IMR-90 (cell line): ENCODE results near the gene SLC35F3. TPM values are rescaled to one million over a fixed set of nuclear protein-coding genes. Genes with fewer than 3 reads are reported as not detected.

Experiments used
- ATAC-seq: fragments of 200-7000 bp; cut with Tn5 transposase; 2 replicates; pipeline ENCODE4 v1.9.1; 2020; ENCODE audit warnings: low read depth, mild to moderate bottlenecking, moderate library complexity
- BruUV-seq: library from RNA; stranded (reverse); fragments of 400-500 nt; replicated peaks from 2 replicates; lab custom pipeline; 2021; lab: Mats Ljungman, UMichigan
- CTCF ChIA-PET: fragments of 300-600 bp; formaldehyde crosslinking; extraction: SDS; loops from one replicate; lab custom pipeline; 2021; ENCODE audit warnings: antibody characterized with exemption; lab: Yijun Ruan, JAX
- POLR2A ChIA-PET: fragments of 300-600 bp; sonication (Branson Sonifier 250); formaldehyde crosslinking; loops from one replicate; lab custom pipeline; 2022; ENCODE audit warnings: antibody characterized with exemption; ENCODE audit not compliant: unreplicated experiment; lab: Charles Lee
- DNase-seq: peaks from one replicate; pipeline ENCODE4 v3.0.0; 2013
- H2AFZ ChIP-seq: replicated peaks from 2 replicates; pipeline ENCODE3; 2013; ENCODE audit warnings: low read length, mild to moderate bottlenecking; ENCODE audit not compliant: poor library complexity
- H2AK5ac ChIP-seq: 2 replicates; pipeline ENCODE4 v1.6.1; 2013; ENCODE audit warnings: low read depth, low read length, inconsistent platforms
- H2AK9ac ChIP-seq: replicated peaks from 2 replicates; pipeline ENCODE3; 2013; ENCODE audit warnings: mild to moderate bottlenecking, low read depth, low read length, moderate library complexity; ENCODE audit not compliant: poor library complexity
- H2BK120ac ChIP-seq: 2 replicates; pipeline ENCODE4 v1.6.1; 2013; ENCODE audit warnings: low read depth, low read length, inconsistent platforms
- H2BK15ac ChIP-seq: 3 replicates; pipeline ENCODE4 v1.6.1; 2013; ENCODE audit warnings: low read depth, low read length, inconsistent platforms
- H2BK20ac ChIP-seq: 2 replicates; pipeline ENCODE4 v1.6.1; 2013; ENCODE audit warnings: low read depth, mild to moderate bottlenecking, inconsistent platforms, low read length, moderate library complexity
- H2BK5ac ChIP-seq: 2 replicates; pipeline ENCODE4 v1.6.1; 2013; ENCODE audit warnings: mild to moderate bottlenecking, low read depth, low read length, inconsistent platforms; ENCODE audit not compliant: poor library complexity, severe bottlenecking
- H3K14ac ChIP-seq: replicated peaks from 2 replicates; pipeline ENCODE4 v1.6.1; 2013; ENCODE audit warnings: low read depth, low read length, inconsistent platforms
- H3K18ac ChIP-seq: 2 replicates; pipeline ENCODE4 v1.6.1; 2013; ENCODE audit warnings: low read depth, low read length, control low read depth
- H3K23ac ChIP-seq: 2 replicates; pipeline ENCODE4 v1.6.1; 2013; ENCODE audit warnings: low read depth, low read length, inconsistent platforms
- H3K27ac ChIP-seq: 2 replicates; pipeline ENCODE4 v1.5.1; 2013; ENCODE audit warnings: mild to moderate bottlenecking, control low read depth, low read length; ENCODE audit not compliant: insufficient read depth
- H3K27me3 ChIP-seq: 2 replicates; pipeline ENCODE4 v1.6.1; 2013; ENCODE audit warnings: low read length; ENCODE audit not compliant: control insufficient read depth, insufficient read depth
- H3K36me3 ChIP-seq: 2 replicates; pipeline ENCODE4 v1.6.1; 2013; ENCODE audit warnings: low read length, mixed read lengths; ENCODE audit not compliant: control insufficient read depth, insufficient read depth
- H3K4ac ChIP-seq: 2 replicates; pipeline ENCODE4 v1.6.1; 2013; ENCODE audit warnings: low read depth, low read length, inconsistent platforms
- H3K4me1 ChIP-seq: 2 replicates; pipeline ENCODE4 v1.6.1; 2013; ENCODE audit warnings: low read length, mixed read lengths; ENCODE audit not compliant: control insufficient read depth, insufficient read depth
- H3K4me2 ChIP-seq: 2 replicates; pipeline ENCODE4 v1.6.1; 2013; ENCODE audit warnings: low read depth, mild to moderate bottlenecking, control low read depth, low read length, moderate library complexity
- H3K4me3 ChIP-seq: 2 replicates; pipeline ENCODE4 v1.5.1; 2013; ENCODE audit warnings: low read depth, mild to moderate bottlenecking, control low read depth, low read length, moderate library complexity; ENCODE audit not compliant: insufficient read depth
- H3K56ac ChIP-seq: 2 replicates; pipeline ENCODE4 v1.6.1; 2013; ENCODE audit warnings: low read length, inconsistent platforms; ENCODE audit not compliant: insufficient read depth; ENCODE audit errors: extremely low read depth
- H3K79me1 ChIP-seq, 2 experiments: 2 replicates each; pipeline ENCODE4 v1.6.1; 2013; ENCODE audit warnings: low read length in 2 of 2, inconsistent platforms in 1 of 2, low read depth in 1 of 2
- H3K9ac ChIP-seq: 2 replicates; pipeline ENCODE4 v1.6.1; 2013; ENCODE audit warnings: low read depth, low read length, control low read depth
- H3K9me1 ChIP-seq: 2 replicates; pipeline ENCODE4 v1.6.1; 2013; ENCODE audit warnings: low read length, inconsistent platforms; ENCODE audit not compliant: insufficient read depth
- H3K9me3 ChIP-seq: 2 replicates; pipeline ENCODE4 v1.6.1; 2013; ENCODE audit warnings: low read length; ENCODE audit not compliant: control insufficient read depth, insufficient read depth
- H4K20me1 ChIP-seq: 2 replicates; pipeline ENCODE4 v1.6.1; 2013; ENCODE audit warnings: low read length, inconsistent platforms; ENCODE audit not compliant: insufficient read depth
- H4K5ac ChIP-seq: 2 replicates; pipeline ENCODE4 v1.6.1; 2013; ENCODE audit warnings: mild to moderate bottlenecking, low read depth, low read length, control low read depth
- H4K8ac ChIP-seq, 2 experiments: 2 replicates each; pipeline ENCODE4 v1.6.1; 2013; ENCODE audit warnings: low read depth in 2 of 2, low read length in 2 of 2, control low read depth in 1 of 2, inconsistent platforms in 1 of 2
- H4K91ac ChIP-seq: 2 replicates; pipeline ENCODE4 v1.6.1; 2013; ENCODE audit warnings: low read depth, low read length, inconsistent platforms; ENCODE audit not compliant: insufficient read depth
- BHLHE40 ChIP-seq: fragments of 150-350 bp; IDR thresholded peaks from 2 replicates; pipeline ENCODE4 v1.6.1; 2016; ENCODE audit warnings: mild to moderate bottlenecking, low read depth, low read length
- CEBPB ChIP-seq: IDR thresholded peaks from 2 replicates; pipeline ENCODE4 v1.6.1; 2012; ENCODE audit warnings: low read depth, low read length, improper control_type of control experiment
- CHD1 ChIP-seq: IDR thresholded peaks from 2 replicates; pipeline ENCODE4 v1.6.1; 2012; ENCODE audit warnings: low read depth, low read length, improper control_type of control experiment
- ELK1 ChIP-seq: fragments of 150-350 bp; IDR thresholded peaks from 2 replicates; pipeline ENCODE4 v1.6.1; 2016; ENCODE audit warnings: low read depth, mild to moderate bottlenecking, low read length, moderate library complexity, borderline replicate concordance
- FOS ChIP-seq: fragments of 150-350 bp; IDR thresholded peaks from 2 replicates; pipeline ENCODE4 v1.6.1; 2016; ENCODE audit warnings: low read depth, low read length
- MAFK ChIP-seq: IDR thresholded peaks from 2 replicates; pipeline ENCODE4 v1.6.1; 2012; ENCODE audit warnings: low read depth, low read length, improper control_type of control experiment
- MAZ ChIP-seq: IDR thresholded peaks from 2 replicates; pipeline ENCODE4 v1.6.1; 2012; ENCODE audit warnings: low read depth, mild to moderate bottlenecking, low read length, improper control_type of control experiment, moderate library complexity, borderline replicate concordance
- MXI1 ChIP-seq: IDR thresholded peaks from 2 replicates; pipeline ENCODE4 v1.6.1; 2012; ENCODE audit warnings: low read depth, mild to moderate bottlenecking, low read length, moderate library complexity, borderline replicate concordance
- NFE2L2 ChIP-seq: fragments of 150-350 bp; IDR thresholded peaks from 2 replicates; pipeline ENCODE4 v1.6.1; 2016; ENCODE audit warnings: low read depth, mild to moderate bottlenecking, low read length
- POLR2A ChIP-seq: IDR thresholded peaks from 2 replicates; pipeline ENCODE4 v1.6.1; 2012; ENCODE audit warnings: mild to moderate bottlenecking, low read depth, low read length
- RAD21 ChIP-seq: IDR thresholded peaks from 2 replicates; pipeline ENCODE4 v1.6.1; 2012; ENCODE audit warnings: low read length, improper control_type of control experiment
- RCOR1 ChIP-seq: IDR thresholded peaks from 2 replicates; pipeline ENCODE4 v1.6.1; 2012; ENCODE audit warnings: mild to moderate bottlenecking, low read length, improper control_type of control experiment; ENCODE audit not compliant: insufficient replicate concordance
- RFX5 ChIP-seq: IDR thresholded peaks from 2 replicates; pipeline ENCODE4 v1.8.0; 2012; ENCODE audit warnings: low read depth, mild to moderate bottlenecking, low read length, moderate library complexity
- SMC3 ChIP-seq: fragments of 150-350 bp; IDR thresholded peaks from 2 replicates; pipeline ENCODE4 v1.6.1; 2016; ENCODE audit warnings: low read depth, mild to moderate bottlenecking, antibody characterized with exemption, low read length, moderate library complexity
- WGBS, 2 experiments: methylation state at CpG; one replicate each; pipeline versions ENCODE4 v1.1.5 to v1.1.7; 2013; ENCODE audit warnings: missing lambda C conversion rate in 2 of 2; ENCODE audit not compliant: insufficient read length in 1 of 2; ENCODE audit errors: extremely low coverage in 2 of 2; 5-methylcytosine and 5-hydroxymethylcytosine counted together
- dilution Hi-C: fragments of 300-500 bp; cut with HindIII; formaldehyde crosslinking; loops from one replicate; pipeline ENCODE4 v1.14.3; 2018; ENCODE audit warnings: low sequenced_read_pairs; ENCODE audit not compliant: unreplicated experiment
- in situ Hi-C: fragments of 300-500 bp; cut with MboI; formaldehyde crosslinking; loops from 3 replicates; pipeline ENCODE4 v1.14.3; 2019; ENCODE audit warnings: low sequenced_read_pairs, inconsistent platforms, mixed read lengths
- intact Hi-C: fragments of 100-400 bp; cut with micrococcal nuclease; formaldehyde crosslinking; loops from 2 replicates; pipeline ENCODE4 v1.10.0; 2022
- polyA plus RNA-seq, 3 experiments: library from polyadenylated mRNA; depleted of rRNA; stranded (reverse); fragments of >200 nt; gene quantifications; 2 replicates each; pipeline ENCODE4 v1.2.3, GENCODE V29; 2012; ENCODE audit warnings: low replicate concordance in 1 of 3
- total RNA-seq: library from RNA; depleted of rRNA; stranded (reverse); fragments of >200 nt; gene quantifications from 2 replicates; pipeline ENCODE4 v1.2.3, GENCODE V29; 2012
- TF ChIP-seq, protein P1 (sequence below): conservative IDR thresholded peaks from 2 replicates; pipeline ENCODE4 v1.5.1; 2012; ENCODE audit warnings: mild to moderate bottlenecking, low read depth, low read length, improper control_type of control experiment
- TF ChIP-seq, protein P2 (sequence below): fragments of 150-350 bp; IDR thresholded peaks from 2 replicates; pipeline ENCODE4 v1.6.1; 2017; ENCODE audit warnings: mild to moderate bottlenecking, antibody characterized with exemption, low read length, low read depth

SLC35F3 gene
- total and polyA plus RNA-seq, 2 of the 4 experiments (the other 2 are of a cell fraction), result under 0.01 to 0.17 TPM

GRCh38 chr1:234069760-234070159 lies 165.3 kb downstream of the SLC35F3 start:
- Histone ChIP-seq H3K4me2 (no peak overlapping the region), H4K5ac (no peak overlapping the region), H3K27me3 (no peaks in the 10 kb centered on the region), H3K36me3 (no peaks in the 10 kb centered on the region), H3K56ac (no peak overlapping the region), H3K9me1 (peaks cover 3% of the 10 kb centered on the region; the same call in 1 of the 2 replicates), H3K4me1 (no peaks in the 10 kb centered on the region), H2BK5ac (no peak overlapping the region), H3K23ac (no peak overlapping the region), H4K8ac (no peak overlapping the region), H4K91ac (no peak overlapping the region), H2AK9ac (no peak overlapping the region), H3K18ac (no peak overlapping the region), H2BK15ac (no peak overlapping the region), H2AFZ (no peak overlapping the region), H4K20me1 (no peaks in the 10 kb centered on the region), H3K4ac (no peak overlapping the region), H2AK5ac (no peak overlapping the region), H3K14ac (no peak overlapping the region), H3K79me1 (no peaks in the 10 kb centered on the region), H2BK20ac (no peak overlapping the region), H3K4me3 (no peak overlapping the region), H2BK120ac (no peak overlapping the region), H3K9me3 (no peaks in the 10 kb centered on the region; the same call in 1 of the 2 replicates), H3K9ac (no peak overlapping the region), H3K27ac (no peak overlapping the region)
- no peak for DNase-seq
- POLR2A ChIA-PET, result no interaction called here
- in situ Hi-C loops, result loop anchor here (10.0 kb wide), 2 partner anchors 675 to 765 kb away; no protein-coding TSS in a partner anchor
- no TSS peak for BruUV-seq
- no CpG with 5 or more reads among the region's 3 CpGs for WGBS, 2 experiments
- CTCF ChIA-PET, result no interaction called here
- no peak for TF ChIP-seq NFE2L2
- no peak for TF ChIP-seq POLR2A
- no peak for TF ChIP-seq MAFK
- no peak for TF ChIP-seq ELK1
- TF ChIP-seq CEBPB, result no peak
- no peak for TF ChIP-seq BHLHE40
- TF ChIP-seq, protein P1, sequence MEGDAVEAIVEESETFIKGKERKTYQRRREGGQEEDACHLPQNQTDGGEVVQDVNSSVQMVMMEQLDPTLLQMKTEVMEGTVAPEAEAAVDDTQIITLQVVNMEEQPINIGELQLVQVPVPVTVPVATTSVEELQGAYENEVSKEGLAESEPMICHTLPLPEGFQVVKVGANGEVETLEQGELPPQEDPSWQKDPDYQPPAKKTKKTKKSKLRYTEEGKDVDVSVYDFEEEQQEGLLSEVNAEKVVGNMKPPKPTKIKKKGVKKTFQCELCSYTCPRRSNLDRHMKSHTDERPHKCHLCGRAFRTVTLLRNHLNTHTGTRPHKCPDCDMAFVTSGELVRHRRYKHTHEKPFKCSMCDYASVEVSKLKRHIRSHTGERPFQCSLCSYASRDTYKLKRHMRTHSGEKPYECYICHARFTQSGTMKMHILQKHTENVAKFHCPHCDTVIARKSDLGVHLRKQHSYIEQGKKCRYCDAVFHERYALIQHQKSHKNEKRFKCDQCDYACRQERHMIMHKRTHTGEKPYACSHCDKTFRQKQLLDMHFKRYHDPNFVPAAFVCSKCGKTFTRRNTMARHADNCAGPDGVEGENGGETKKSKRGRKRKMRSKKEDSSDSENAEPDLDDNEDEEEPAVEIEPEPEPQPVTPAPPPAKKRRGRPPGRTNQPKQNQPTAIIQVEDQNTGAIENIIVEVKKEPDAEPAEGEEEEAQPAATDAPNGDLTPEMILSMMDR, result no peak
- TF ChIP-seq RFX5, result no peak
- TF ChIP-seq MAZ, result no peak
- TF ChIP-seq, protein P2, sequence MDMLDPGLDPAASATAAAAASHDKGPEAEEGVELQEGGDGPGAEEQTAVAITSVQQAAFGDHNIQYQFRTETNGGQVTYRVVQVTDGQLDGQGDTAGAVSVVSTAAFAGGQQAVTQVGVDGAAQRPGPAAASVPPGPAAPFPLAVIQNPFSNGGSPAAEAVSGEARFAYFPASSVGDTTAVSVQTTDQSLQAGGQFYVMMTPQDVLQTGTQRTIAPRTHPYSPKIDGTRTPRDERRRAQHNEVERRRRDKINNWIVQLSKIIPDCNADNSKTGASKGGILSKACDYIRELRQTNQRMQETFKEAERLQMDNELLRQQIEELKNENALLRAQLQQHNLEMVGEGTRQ, result no peak
- no peak for TF ChIP-seq SMC3
- TF ChIP-seq CHD1, result no peak
- TF ChIP-seq RAD21, result no peak
- TF ChIP-seq RCOR1, result no peak
- TF ChIP-seq FOS, result no peak
- no peak for TF ChIP-seq MXI1
- intact Hi-C loops, result no loop called here
- dilution Hi-C loops, result no loop called here
- no peak for ATAC-seq
